GM23338 (cell line): ENCODE data around the gene TUBA8. TPM values are rescaled to one million over a fixed set of nuclear protein-coding genes. Genes with fewer than 3 reads are reported as not detected.

ENCODE experiments used
- ATAC-seq: fragments of 200-7000 bp; cut with Tn5 transposase; 3 replicates; pipeline ENCODE4 v1.9.1; 2020
- DNase-seq: peaks from one replicate; pipeline ENCODE4 v3.0.0-alpha.2; 2015; ENCODE audit warnings: low spot score
- H2AFZ ChIP-seq: fragments of 200-600 bp; sonication (generic); 2 replicates; pipeline ENCODE4 v1.8.0; 2016; ENCODE audit warnings: antibody characterized with exemption, mild to moderate bottlenecking, moderate library complexity
- H3F3A ChIP-seq: fragments of 200-600 bp; sonication (generic); replicated peaks from 2 replicates; pipeline ENCODE4 v1.8.0; 2017; ENCODE audit warnings: antibody characterized with exemption, mixed run types, low read depth
- H3K27ac ChIP-seq: fragments of 200-600 bp; sonication (generic); 2 replicates; pipeline ENCODE4 v1.6.1; 2016; ENCODE audit warnings: low read depth
- H3K27me3 ChIP-seq: fragments of 200-600 bp; sonication (generic); 2 replicates; pipeline ENCODE4 v1.8.0; 2016; ENCODE audit warnings: mild to moderate bottlenecking, mixed run types, moderate library complexity; ENCODE audit not compliant: insufficient read depth
- H3K36me3 ChIP-seq: fragments of 200-600 bp; sonication (generic); 2 replicates; pipeline ENCODE4 v1.8.0; 2016; ENCODE audit warnings: mild to moderate bottlenecking; ENCODE audit not compliant: insufficient read depth
- H3K4me1 ChIP-seq: fragments of 200-600 bp; sonication (generic); 2 replicates; pipeline ENCODE4 v1.8.0; 2016; ENCODE audit warnings: mild to moderate bottlenecking, moderate library complexity; ENCODE audit not compliant: insufficient read depth
- H3K4me2 ChIP-seq: fragments of 200-600 bp; sonication (generic); 2 replicates; pipeline ENCODE4 v1.7.1; 2017; ENCODE audit warnings: mixed run types
- H3K4me3 ChIP-seq: fragments of 200-600 bp; sonication (generic); 2 replicates; pipeline ENCODE4 v1.6.1; 2016; ENCODE audit warnings: mixed run types
- H3K79me2 ChIP-seq: fragments of 200-600 bp; sonication (generic); replicated peaks from 2 replicates; pipeline ENCODE4 v1.8.0; 2017; ENCODE audit warnings: mild to moderate bottlenecking; ENCODE audit not compliant: insufficient read depth
- H3K9me2 ChIP-seq: fragments of 200-600 bp; sonication (generic); 2 replicates; pipeline ENCODE4 v1.8.0; 2017; ENCODE audit not compliant: insufficient read depth
- H4K20me1 ChIP-seq: fragments of 200-600 bp; sonication (generic); replicated peaks from 2 replicates; pipeline ENCODE4 v1.8.0; 2017; ENCODE audit warnings: mild to moderate bottlenecking; ENCODE audit not compliant: insufficient read depth
- H3K27ac Mint-ChIP-seq: 2 replicates; pipeline ENCODE4 v1.8.0; 2020; ENCODE audit warnings: inconsistent platforms, mild to moderate bottlenecking, moderate library complexity, mixed read lengths
- H3K27me3 Mint-ChIP-seq: 3 replicates; pipeline ENCODE4 v1.8.0; 2022; ENCODE audit warnings: low read depth, mild to moderate bottlenecking, moderate library complexity, mixed read lengths, inconsistent platforms; ENCODE audit not compliant: insufficient read depth, poor library complexity
- H3K36me3 Mint-ChIP-seq: 3 replicates; pipeline ENCODE4 v1.8.0; 2021; ENCODE audit warnings: low read depth, mild to moderate bottlenecking, inconsistent platforms, moderate library complexity, mixed read lengths
- H3K4me1 Mint-ChIP-seq: 3 replicates; pipeline ENCODE4 v1.8.0; 2020; ENCODE audit warnings: mild to moderate bottlenecking, inconsistent platforms, mixed read lengths
- H3K4me3 Mint-ChIP-seq: 3 replicates; pipeline ENCODE4 v1.8.0; 2021; ENCODE audit warnings: moderate library complexity, mild to moderate bottlenecking, inconsistent platforms, mixed read lengths
- H3K9me3 Mint-ChIP-seq: 3 replicates; pipeline ENCODE4 v1.8.0; 2020; ENCODE audit warnings: moderate library complexity, mild to moderate bottlenecking, inconsistent platforms, mixed read lengths
- CREB1 ChIP-seq: fragments of 250-450 bp; sonication (Bioruptor Pico); IDR thresholded peaks from 2 replicates; pipeline ENCODE4 v1.5.0; 2020; ENCODE audit warnings: low read depth, mild to moderate bottlenecking, moderate library complexity
- EZH2 ChIP-seq: fragments of 200-600 bp; sonication (generic); IDR thresholded peaks from one replicate; pipeline ENCODE4 v1.8.0; 2017; ENCODE audit warnings: antibody characterized with exemption, mild to moderate bottlenecking, low read depth; ENCODE audit not compliant: unreplicated experiment
- JUNB ChIP-seq: IDR thresholded peaks from one replicate; pipeline ENCODE4 v1.6.1; 2016; ENCODE audit warnings: antibody characterized with exemption; ENCODE audit not compliant: unreplicated experiment
- NANOG ChIP-seq: IDR thresholded peaks from 2 replicates; pipeline ENCODE4 v1.6.1; 2016; ENCODE audit warnings: antibody characterized with exemption, borderline replicate concordance
- ZNF331 ChIP-seq: fragments of 250-450 bp; sonication (Bioruptor Pico); IDR thresholded peaks from 2 replicates; pipeline ENCODE4 v1.5.0; 2020; ENCODE audit warnings: low read depth, mild to moderate bottlenecking, moderate library complexity
- ZNF462 ChIP-seq: fragments of 250-450 bp; sonication (Bioruptor Pico); IDR thresholded peaks from 2 replicates; pipeline ENCODE4 v1.5.0; 2020; ENCODE audit warnings: mild to moderate bottlenecking, moderate library complexity
- polyA plus RNA-seq: library from polyadenylated mRNA; unstranded; fragments of >200 nt; fragmentation: Nextera tagmentation; extraction: Ambion mirVana; gene quantifications from 2 replicates; pipeline ENCODE4 v1.2.1, GENCODE V29; 2016
- total RNA-seq: library from RNA; depleted of rRNA; stranded (reverse); fragments of >200 nt; shearing (Covaris generic); gene quantifications from 2 replicates; pipeline ENCODE4 v1.2.3, GENCODE V29; 2014
- TF ChIP-seq, protein P1 (sequence below): IDR thresholded peaks from 2 replicates; pipeline ENCODE4 v1.6.1; 2016; ENCODE audit warnings: antibody characterized with exemption
- TF ChIP-seq, protein P2 (sequence below): IDR thresholded peaks from one replicate; pipeline ENCODE4 v1.6.1; 2018; ENCODE audit warnings: antibody characterized with exemption; ENCODE audit not compliant: unreplicated experiment

Gene TUBA8
- total and polyA plus RNA-seq, 2 experiments from 2014 or later = 0.31 to 0.48 TPM

DNA sequence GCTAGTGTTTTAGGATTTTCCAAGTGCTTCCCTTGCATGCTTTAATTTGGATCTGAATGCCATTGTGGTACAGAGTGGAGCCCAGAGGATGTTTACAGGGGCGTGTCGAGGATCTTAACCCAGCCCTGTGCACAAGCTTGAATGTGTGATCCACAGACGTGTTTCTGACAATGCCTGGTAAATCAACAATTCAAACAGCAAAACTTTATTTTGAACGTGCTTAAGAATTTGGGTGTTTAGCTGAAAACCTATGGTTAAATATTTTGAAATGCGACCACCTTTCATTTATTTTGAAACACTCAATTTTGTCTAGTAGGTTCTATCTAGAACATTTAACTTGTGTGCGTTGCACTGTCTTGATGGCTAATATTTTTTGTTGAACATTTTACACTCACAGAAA, 1.8 kb downstream of the TUBA8 start (continued):
- no peak for TF ChIP-seq NANOG

DNA sequence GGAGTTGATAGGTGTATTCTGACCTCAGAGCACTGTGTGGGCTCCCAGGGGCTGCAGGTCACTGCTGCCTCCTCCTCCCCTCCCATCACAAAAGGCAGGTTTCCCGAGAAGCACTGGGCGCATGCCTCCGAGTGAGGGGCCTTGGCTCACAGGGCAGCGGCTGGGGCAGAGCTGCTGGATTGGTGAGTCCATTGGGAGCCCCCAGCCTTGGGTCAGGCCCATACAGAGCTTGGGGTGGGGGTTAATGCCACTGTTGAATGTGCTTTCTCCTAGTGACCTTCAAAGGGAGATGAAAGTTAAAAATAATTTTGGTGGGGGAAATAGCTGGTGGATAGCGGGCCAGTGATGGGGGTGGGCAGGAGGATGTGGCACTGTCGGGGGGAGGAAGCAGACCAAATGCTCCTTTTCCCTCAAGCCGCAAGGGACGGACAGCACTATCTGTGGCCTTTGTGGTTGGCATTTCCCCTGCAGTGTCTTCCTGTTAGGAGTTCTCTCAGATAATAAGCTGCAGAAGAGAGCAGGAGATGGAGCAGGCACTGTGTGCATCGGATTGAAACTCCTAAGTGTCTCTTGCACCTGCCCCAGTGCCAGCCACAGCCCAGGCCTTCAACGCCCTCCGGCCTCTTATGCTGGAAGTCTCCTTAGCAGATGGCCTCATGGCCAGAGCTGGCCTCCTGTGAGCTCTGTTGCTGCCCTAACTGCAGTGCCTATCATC, 3.2 kb downstream of the TUBA8 start:
- H3K4me1 ChIP-seq = peaks cover 12% of the 10 kb centered on the region; the same call in 1 of the 2 replicates
- DNase-seq = peak; percentile 19
- no peaks in the 10 kb centered on the region for H3K9me2 ChIP-seq
- H3K27ac Mint-ChIP-seq = no peak overlapping the region
- no peak overlapping the region for H3K4me3 Mint-ChIP-seq
- H4K20me1 ChIP-seq = no peaks in the 10 kb centered on the region
- H3K36me3 ChIP-seq = no peaks in the 10 kb centered on the region
- H2AFZ ChIP-seq = no peak overlapping the region
- peaks cover 12% of the 10 kb centered on the region for H3K9me3 Mint-ChIP-seq
- no peak overlapping the region for H3K4me3 ChIP-seq
- no peak for ATAC-seq
- H3K4me1 Mint-ChIP-seq = peaks cover 11% of the 10 kb centered on the region
- peaks cover 4% of the 10 kb centered on the region; the same call in 1 of the 3 replicates for H3K36me3 Mint-ChIP-seq
- no peak overlapping the region for H3K27ac ChIP-seq
- H3K79me2 ChIP-seq = no peaks in the 10 kb centered on the region
- no peaks in the 10 kb centered on the region for H3F3A ChIP-seq
- H3K27me3 Mint-ChIP-seq = peaks cover 33% of the 10 kb centered on the region
- no peak for TF ChIP-seq ZNF462 (CRISPR knock-in tag)
- no peak for TF ChIP-seq ZNF331 (CRISPR knock-in tag)
- no peak for TF ChIP-seq NANOG
- no peak for TF ChIP-seq CREB1 (CRISPR knock-in tag)
- TF ChIP-seq, protein P1, sequence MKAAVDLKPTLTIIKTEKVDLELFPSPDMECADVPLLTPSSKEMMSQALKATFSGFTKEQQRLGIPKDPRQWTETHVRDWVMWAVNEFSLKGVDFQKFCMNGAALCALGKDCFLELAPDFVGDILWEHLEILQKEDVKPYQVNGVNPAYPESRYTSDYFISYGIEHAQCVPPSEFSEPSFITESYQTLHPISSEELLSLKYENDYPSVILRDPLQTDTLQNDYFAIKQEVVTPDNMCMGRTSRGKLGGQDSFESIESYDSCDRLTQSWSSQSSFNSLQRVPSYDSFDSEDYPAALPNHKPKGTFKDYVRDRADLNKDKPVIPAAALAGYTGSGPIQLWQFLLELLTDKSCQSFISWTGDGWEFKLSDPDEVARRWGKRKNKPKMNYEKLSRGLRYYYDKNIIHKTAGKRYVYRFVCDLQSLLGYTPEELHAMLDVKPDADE = no peak
- no peak for TF ChIP-seq EZH2
- no peak for TF ChIP-seq JUNB
- TF ChIP-seq, protein P2, sequence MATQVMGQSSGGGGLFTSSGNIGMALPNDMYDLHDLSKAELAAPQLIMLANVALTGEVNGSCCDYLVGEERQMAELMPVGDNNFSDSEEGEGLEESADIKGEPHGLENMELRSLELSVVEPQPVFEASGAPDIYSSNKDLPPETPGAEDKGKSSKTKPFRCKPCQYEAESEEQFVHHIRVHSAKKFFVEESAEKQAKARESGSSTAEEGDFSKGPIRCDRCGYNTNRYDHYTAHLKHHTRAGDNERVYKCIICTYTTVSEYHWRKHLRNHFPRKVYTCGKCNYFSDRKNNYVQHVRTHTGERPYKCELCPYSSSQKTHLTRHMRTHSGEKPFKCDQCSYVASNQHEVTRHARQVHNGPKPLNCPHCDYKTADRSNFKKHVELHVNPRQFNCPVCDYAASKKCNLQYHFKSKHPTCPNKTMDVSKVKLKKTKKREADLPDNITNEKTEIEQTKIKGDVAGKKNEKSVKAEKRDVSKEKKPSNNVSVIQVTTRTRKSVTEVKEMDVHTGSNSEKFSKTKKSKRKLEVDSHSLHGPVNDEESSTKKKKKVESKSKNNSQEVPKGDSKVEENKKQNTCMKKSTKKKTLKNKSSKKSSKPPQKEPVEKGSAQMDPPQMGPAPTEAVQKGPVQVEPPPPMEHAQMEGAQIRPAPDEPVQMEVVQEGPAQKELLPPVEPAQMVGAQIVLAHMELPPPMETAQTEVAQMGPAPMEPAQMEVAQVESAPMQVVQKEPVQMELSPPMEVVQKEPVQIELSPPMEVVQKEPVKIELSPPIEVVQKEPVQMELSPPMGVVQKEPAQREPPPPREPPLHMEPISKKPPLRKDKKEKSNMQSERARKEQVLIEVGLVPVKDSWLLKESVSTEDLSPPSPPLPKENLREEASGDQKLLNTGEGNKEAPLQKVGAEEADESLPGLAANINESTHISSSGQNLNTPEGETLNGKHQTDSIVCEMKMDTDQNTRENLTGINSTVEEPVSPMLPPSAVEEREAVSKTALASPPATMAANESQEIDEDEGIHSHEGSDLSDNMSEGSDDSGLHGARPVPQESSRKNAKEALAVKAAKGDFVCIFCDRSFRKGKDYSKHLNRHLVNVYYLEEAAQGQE = no peak
- no peak overlapping the region for H3K4me2 ChIP-seq
- H3K27me3 ChIP-seq = peaks cover 38% of the 10 kb centered on the region
